Transverse colon (tissue), 3 donors: ENCODE data around the gene B4GALT2.

Experiments used
- CTCF ChIP-seq, 5 experiments: fragments of 200-600 bp in 3 of 5; fragments of 450-650 bp in 2 of 5; sonication (generic) in 3 of 5; IDR thresholded peaks; 1 replicate in 2 of 5; 2 replicates in 3 of 5; pipeline ENCODE4 v1.5.1; 2016 to 2017; ENCODE audit warnings: antibody characterized with exemption in 5 of 5, inconsistent platforms in 3 of 5, mild to moderate bottlenecking in 2 of 5, moderate library complexity in 1 of 5
- POLR2A ChIP-seq: fragments of 450-650 bp; IDR thresholded peaks from one replicate; pipeline ENCODE4 v1.6.1; 2016; ENCODE audit warnings: antibody characterized with exemption, mild to moderate bottlenecking, moderate library complexity

GRCh38 chr1:43986712-43987111 is 7.7 kb downstream of the B4GALT2 start:
- no peak for TF ChIP-seq POLR2A
- TF ChIP-seq CTCF (IDR thresholded peaks at IDR 0.05), result peak in 3 of 5 experiments; percentile 17 to 38 (median 18)
